GM10248 (cell line): ENCODE measurements around the gene SLC46A1.

ENCODE experiments used
- CTCF ChIA-PET: fragments of 300-600 bp; sonication (Branson Sonifier 250); formaldehyde crosslinking; extraction: SDS; loops from one replicate; lab custom pipeline; 2021; ENCODE audit warnings: antibody characterized with exemption; lab: Yijun Ruan, JAX
- POLR2A ChIA-PET: fragments of 350-650 bp; sonication (Branson Sonifier 250); formaldehyde crosslinking; extraction: SDS; loops from one replicate; lab custom pipeline; 2020; ENCODE audit warnings: antibody characterized with exemption; lab: Yijun Ruan, JAX
- DNase-seq: peaks from one replicate; pipeline ENCODE4 v3.0.0; 2012; ENCODE audit errors: extremely low spot score
- CTCF ChIP-seq: IDR thresholded peaks from 2 replicates; pipeline ENCODE4 v1.5.1; 2012; ENCODE audit warnings: mild to moderate bottlenecking, low read depth; ENCODE audit errors: extremely low read depth, missing control alignments, control extremely low read depth

Gene SLC46A1

GRCh38 chr17:28398280-28398981 lies 7.6 kb downstream of the SLC46A1 start:
- CTCF ChIA-PET, result interaction anchor here (4.2 to 4.3 kb wide), 2 partner anchors 11 to 19 kb away, joined by 16 to 37 read pairs; no protein-coding TSS in a partner anchor
- POLR2A ChIA-PET, result no interaction called here
- DNase-seq, result no peak
- no peak for TF ChIP-seq CTCF

GRCh38 chr17:28397687-28398279 lies 8.2 kb downstream of the SLC46A1 start:
- no peak for DNase-seq
- CTCF ChIA-PET, result interaction anchor here (2.2 to 4.2 kb wide), 2 partner anchors 19 kb away, joined by 7 to 37 read pairs; no protein-coding TSS in a partner anchor
- POLR2A ChIA-PET, result no interaction called here
- no peak for TF ChIP-seq CTCF

- TF ChIP-seq CTCF, result no peak
- CTCF ChIA-PET, result interaction anchor here (2.2 kb wide), 1 partner anchor 19 kb away, joined by 7 read pairs; no protein-coding TSS in a partner anchor
- no peak for DNase-seq
- POLR2A ChIA-PET, result no interaction called here
Measured at GRCh38 chr17:28397275-28397674, 8.7 kb downstream of the SLC46A1 start.

GRCh38 chr17:28396635-28397239 lies 9.3 kb downstream of the SLC46A1 start:
- TF ChIP-seq CTCF, result no peak
- ChIA-PET CTCF (interaction anchor here (2.2 kb wide), 1 partner anchor 20 kb away, joined by 7 read pairs; no protein-coding TSS in a partner anchor), POLR2A (no interaction called here)
- no peak for DNase-seq

GRCh38 chr17:28395968-28396367 lies 10.0 kb downstream of the SLC46A1 start:
- ChIA-PET POLR2A (interaction anchor here (0.6 kb wide), 1 partner anchor 84 kb away, joined by 4 read pairs; no protein-coding TSS in a partner anchor), CTCF (interaction anchor here (2.2 kb wide), 1 partner anchor 21 kb away, joined by 7 read pairs; no protein-coding TSS in a partner anchor)
- no peak for DNase-seq
- TF ChIP-seq CTCF, result no peak

GRCh38 chr17:28395426-28395825 lies 10.6 kb downstream of the SLC46A1 start:
- ChIA-PET POLR2A (no interaction called here), CTCF (interaction anchor here (1.7 to 2.2 kb wide), 2 partner anchors 21 to 22 kb away, joined by 5 to 7 read pairs; no protein-coding TSS in a partner anchor)
- DNase-seq, result no peak
- no peak for TF ChIP-seq CTCF
